GM19351 (cell line): ENCODE measurements around the gene ERP27.

Source experiments
- ATAC-seq: cut with Tn5 transposase; IDR thresholded peaks from one replicate; pipeline ENCODE4 v1.9.1; 2021; ENCODE audit warnings: mild to moderate bottlenecking, moderate library complexity; ENCODE audit not compliant: unreplicated experiment

ERP27 gene

GRCh38 chr12:14937014-14937413 is 1.3 kb downstream of the ERP27 start:
- ATAC-seq: no peak

GRCh38 chr12:14936224-14936861 is 2.0 kb downstream of the ERP27 start:
- no peak for ATAC-seq

GRCh38 chr12:14935031-14935430 is 3.3 kb downstream of the ERP27 start:
- ATAC-seq: no peak

DNA sequence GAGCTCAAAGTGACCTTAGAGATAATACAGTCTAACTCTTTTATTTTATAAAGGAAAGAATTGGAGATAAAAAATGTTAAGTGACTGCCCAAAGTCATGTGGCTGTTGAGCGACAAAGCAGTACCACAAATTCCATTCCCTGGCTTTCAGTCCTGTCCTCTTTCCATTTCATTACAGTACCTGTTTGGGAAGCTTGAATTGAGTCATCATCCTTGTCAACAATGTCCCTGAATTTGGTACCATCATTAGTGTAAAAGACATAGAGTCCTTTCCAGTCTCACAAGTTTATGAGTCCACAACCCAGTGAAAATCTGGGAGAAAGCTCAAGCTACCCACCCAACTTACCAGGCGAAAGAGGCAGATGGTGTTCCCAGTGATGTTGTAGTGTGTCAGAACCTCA is 3.8 kb downstream of the ERP27 start:
- no peak for ATAC-seq

DNA sequence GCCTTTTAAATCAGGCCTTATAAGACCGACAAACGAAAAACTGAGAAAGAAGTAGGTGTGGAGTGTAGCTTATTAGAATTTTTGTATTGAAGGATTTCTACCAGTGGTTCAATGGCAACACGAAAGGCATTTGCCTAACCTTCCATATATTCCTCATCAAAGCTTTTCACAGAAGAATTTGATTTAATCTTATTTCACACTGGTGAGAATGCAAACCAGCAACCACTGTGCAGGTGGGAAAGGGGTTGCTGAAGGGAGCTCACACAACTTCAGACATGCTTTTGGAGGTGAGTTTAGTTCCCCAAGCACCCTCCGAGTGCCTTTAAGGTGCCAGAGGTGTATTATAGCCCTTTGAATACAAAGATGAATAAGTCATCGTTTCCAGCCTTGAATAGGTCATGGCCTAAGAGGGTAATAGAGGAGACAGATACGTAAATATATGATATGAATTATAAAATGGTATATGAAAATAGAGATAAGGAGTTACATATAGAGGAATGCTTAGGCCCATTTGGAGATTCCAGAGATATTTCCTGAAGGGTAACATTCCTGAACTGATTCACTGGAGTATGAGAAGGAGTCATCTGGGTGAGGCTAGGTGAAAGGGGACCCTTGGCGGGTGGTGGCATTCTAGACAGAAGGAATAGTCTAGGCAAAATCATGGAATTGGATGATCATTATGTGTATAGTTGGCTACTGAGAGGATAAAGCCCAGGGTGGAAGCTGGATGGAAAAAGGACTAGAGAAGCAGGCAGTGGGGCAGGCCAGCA is 6.4 kb downstream of the ERP27 start:
- no peak for ATAC-seq

- ATAC-seq: no peak
These were observed 7.0 kb downstream of the ERP27 start for GRCh38 chr12:14931359-14931758.

DNA sequence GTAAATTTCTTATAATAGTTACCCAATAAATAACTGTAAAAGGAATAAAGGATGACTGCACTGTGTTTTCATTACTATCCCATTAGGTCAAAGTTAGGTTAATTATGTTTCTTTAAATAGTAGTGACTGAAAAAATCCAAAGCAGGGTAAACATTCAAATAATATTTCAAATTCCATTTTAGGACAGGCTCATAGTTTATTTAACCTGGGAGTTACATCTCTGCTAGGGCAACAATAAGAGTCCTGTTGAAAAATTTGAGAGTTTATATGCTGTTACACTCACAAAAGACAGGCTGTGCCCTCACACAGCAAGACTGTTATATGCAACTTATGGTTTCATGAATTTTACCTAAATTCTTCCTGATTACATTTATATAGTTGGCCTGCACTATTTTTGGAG is 8.0 kb downstream of the ERP27 start:
- ATAC-seq: no peak

DNA sequence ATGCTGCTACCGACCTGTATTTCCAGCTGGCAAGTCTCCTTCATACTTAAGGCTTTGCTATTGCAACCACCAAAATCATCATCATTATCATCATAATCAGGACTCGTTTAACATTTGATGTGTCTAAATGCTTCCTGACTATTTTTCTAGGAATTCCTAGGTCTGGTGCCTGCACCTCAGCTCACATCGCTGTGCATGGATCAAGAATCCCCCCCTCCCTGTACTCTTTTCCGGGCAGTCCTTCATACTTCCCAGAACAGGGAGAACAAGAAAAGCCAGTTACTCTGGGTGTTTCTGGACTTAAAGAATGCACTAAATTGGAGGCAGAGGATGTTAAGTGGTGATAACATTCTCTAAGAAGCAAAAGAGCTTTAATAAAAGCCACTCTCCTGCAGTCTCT is 9.4 kb downstream of the ERP27 start:
- ATAC-seq: no peak

DNA sequence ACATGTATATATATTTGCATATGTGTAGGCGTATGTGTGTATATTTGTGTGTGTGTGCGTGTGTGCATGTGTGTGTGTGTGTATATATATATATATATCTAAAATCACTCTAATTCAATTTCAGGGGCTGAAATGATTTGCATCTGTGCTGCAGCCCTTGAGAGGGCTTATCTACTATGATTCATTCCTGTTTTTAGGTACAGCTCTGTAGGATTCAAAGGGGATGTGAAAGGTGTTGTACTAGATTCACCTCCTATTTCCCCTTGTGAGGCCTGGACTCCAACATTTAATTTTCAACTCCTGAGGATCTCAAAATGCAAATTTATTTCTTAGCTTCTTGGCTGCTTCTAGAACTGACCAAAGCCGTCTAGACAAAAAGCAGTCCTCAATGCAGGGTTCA is 11.1 kb downstream of the ERP27 start:
- ATAC-seq: no peak

- no peak for ATAC-seq
These were observed 13.8 kb downstream of the ERP27 start for GRCh38 chr12:14924541-14924940.

GRCh38 chr12:14923944-14924343 is 14.4 kb downstream of the ERP27 start:
- no peak for ATAC-seq

GRCh38 chr12:14921218-14921617 is 17.1 kb downstream of the ERP27 start:
- ATAC-seq: peak; percentile 73

- peak; percentile 77 for ATAC-seq
These were observed 17.7 kb downstream of the ERP27 start for GRCh38 chr12:14920475-14921126.

DNA sequence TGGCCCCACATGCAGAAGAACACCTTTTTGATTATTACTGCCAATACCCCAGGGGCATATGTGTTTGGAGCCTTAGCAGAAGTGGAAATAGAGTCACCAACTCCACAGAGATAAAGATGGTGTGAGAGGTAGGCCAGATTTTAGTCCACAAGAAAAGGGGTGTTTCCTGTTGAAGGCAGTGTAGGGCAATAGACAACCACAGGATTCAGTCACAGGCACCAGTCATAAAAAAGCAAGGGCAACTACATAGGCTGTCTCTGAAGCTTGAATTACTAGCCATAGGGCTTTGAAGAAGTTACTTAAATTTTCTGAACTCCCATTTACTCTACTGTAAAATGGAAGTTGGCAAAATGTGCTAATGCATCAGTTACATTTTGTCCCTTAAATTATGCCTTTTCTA is 18.9 kb downstream of the ERP27 start:
- ATAC-seq: no peak

GRCh38 chr12:14915736-14916135 is 22.6 kb downstream of the ERP27 start:
- ATAC-seq: no peak

GRCh38 chr12:14913381-14913781 is 25.0 kb downstream of the ERP27 start:
- no peak for ATAC-seq

DNA sequence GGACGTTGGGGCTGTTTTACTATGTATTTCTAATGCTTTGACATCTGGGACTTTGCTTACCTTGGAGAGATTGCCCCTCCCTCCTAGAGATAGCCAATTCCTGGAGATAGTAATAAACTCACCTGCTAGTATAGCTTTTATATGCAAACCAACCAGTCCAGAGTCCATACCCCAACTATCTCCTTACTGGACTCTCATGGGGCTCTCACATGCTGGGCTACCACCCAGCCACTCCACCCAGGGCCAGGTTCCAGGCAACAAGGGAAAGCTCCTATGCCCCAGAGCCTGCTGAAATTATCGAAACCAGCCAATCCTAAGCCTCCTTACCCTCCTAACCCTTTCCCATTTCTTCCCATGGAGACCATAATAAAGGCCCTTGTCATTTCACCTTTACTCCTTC is 27.2 kb downstream of the ERP27 start:
- ATAC-seq: no peak

- ATAC-seq: no peak
These were observed 28.0 kb downstream of the ERP27 start for GRCh38 chr12:14910090-14910915.

GRCh38 chr12:14907953-14908352 is 30.4 kb downstream of the ERP27 start:
- no peak for ATAC-seq

GRCh38 chr12:14906114-14906513 is 32.2 kb downstream of the ERP27 start:
- ATAC-seq: no peak

- no peak for ATAC-seq
These were observed 32.9 kb downstream of the ERP27 start for GRCh38 chr12:14905269-14906004.
